AG09319 (cell line): ENCODE results near the gene DOK5.

Source experiments
- DNase-seq: peaks from one replicate; pipeline ENCODE4 v3.0.0-alpha.2; 2010; ENCODE audit warnings: low read depth; ENCODE audit errors: extremely low read depth
- TF ChIP-seq, protein P1 (sequence below): IDR thresholded peaks from 2 replicates; pipeline ENCODE4 v1.5.1; 2011; ENCODE audit warnings: low read depth, mild to moderate bottlenecking, inconsistent platforms, low read length, moderate library complexity

Gene DOK5

DNA sequence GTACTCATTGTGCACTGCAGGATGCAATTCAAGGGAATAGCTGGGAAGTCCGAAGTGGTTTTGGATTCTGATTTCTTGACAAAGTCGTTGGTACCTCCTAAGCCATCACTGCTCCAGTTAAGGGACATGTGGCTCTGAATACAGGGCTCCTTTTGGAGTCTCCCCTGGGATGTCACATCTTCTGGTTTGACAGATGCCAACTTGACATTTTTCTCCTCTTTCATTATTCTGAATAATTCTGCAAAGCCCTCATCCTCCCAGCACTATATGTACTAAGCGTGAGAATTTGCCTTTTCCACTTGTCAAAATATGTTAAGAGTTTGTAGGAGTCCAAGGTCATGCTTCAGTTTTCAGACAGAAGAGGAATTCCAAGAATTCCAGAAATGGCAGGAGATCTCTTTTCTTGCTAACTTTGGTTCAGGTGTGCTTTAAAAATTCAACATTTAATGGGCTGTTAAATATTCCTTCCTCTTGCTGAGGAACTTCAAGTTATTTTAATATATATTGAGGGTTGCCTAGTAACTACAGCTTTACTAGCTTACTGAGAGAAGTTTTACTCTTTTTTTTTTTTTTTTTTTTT lies 38.7 kb downstream of the DOK5 start:
- TF ChIP-seq, protein P1, sequence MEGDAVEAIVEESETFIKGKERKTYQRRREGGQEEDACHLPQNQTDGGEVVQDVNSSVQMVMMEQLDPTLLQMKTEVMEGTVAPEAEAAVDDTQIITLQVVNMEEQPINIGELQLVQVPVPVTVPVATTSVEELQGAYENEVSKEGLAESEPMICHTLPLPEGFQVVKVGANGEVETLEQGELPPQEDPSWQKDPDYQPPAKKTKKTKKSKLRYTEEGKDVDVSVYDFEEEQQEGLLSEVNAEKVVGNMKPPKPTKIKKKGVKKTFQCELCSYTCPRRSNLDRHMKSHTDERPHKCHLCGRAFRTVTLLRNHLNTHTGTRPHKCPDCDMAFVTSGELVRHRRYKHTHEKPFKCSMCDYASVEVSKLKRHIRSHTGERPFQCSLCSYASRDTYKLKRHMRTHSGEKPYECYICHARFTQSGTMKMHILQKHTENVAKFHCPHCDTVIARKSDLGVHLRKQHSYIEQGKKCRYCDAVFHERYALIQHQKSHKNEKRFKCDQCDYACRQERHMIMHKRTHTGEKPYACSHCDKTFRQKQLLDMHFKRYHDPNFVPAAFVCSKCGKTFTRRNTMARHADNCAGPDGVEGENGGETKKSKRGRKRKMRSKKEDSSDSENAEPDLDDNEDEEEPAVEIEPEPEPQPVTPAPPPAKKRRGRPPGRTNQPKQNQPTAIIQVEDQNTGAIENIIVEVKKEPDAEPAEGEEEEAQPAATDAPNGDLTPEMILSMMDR: no peak
- no peak for DNase-seq

DNA sequence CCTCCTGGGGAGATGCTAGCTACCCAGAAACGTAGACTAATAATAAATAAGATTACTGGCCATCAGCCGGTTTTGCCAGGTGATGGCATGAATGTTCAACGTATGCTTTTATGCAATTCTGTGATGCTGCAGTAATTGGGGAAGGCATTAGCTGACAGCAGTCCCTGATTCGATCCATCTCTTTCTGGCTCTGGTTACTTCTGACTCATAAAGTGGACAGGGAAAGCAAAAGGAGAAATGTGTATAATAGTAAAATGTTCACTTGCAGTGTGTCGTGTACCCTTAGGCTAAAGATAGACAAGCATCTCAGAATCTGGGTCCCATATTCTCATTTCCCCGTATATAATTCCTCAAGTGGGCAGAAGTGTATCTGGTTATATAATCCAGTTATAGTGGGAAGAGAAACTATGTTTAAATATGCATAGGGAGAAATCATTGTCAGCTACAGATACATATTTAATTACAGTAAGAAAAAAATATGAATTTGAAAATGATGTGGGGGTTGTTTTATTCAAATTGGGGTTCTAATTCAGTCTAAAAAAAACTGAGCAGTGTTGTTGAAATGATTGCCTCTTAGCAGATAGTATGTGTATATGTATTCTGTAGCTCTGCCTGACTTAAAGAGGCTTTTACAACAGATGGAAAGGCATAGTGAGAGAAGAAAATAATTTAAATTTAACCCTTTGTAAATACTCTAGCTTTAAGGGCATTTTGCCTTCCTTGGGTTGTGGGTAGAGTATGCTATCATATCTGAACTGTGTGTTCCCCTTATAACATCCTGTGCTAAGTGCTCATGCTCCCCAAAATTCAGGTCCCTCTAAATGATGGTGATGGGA lies 40.6 kb downstream of the DOK5 start:
- DNase-seq: no peak
- TF ChIP-seq, protein P1: no peak

DNA sequence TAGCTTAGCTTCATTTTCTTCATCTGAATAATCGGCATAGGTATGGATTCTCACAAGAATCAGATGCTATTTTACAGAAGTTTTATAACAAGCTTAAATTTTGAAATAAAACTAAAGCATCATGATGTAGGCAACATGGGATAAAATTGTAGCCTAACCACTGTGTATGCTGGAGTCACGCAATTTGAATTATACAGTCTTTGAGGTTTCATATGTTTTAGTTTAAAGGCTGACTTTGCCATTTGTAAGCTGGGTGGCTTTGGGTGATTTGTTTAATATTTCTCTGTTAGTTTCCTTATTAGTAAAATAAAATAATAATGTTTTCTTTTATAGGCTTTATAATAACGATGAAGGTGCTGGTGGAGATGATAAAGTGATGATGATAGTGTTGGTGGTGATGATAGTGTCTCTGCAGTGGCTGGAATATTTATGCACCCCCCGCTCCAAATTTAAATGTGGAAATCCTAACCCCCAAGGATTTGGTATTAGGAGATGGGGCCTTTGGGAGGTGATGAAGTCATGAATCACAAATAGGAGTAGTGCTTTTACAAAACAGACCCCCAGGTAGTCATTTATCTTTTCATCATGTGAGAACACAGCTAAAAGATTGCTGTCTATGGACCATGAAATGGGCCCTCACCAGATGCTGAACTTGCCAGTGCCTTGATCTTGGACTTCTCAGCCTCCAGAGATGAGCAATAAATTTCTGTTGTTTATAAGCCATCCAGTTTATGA lies 42.0 kb downstream of the DOK5 start:
- DNase-seq: no peak
- TF ChIP-seq, protein P1: no peak

DNA sequence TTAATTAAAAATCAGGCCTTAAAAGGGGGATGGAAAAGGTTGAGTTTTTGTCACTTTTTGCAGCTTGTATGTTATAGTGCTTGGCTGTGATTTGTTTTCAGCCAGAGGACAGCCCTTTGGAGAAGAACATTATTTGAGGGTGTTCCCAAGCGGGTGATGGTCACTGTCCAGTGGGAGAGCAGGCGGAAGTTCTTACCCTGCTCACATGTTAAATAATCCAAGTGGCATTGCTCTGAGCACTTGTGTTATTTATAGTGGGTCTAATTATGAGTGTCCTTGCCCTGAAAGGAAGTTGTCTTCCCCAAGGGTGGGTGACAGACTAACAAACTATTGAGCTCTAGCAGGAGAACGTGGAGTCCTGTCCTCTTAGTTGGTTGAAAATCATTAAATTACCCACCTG lies 49.5 kb downstream of the DOK5 start:
- DNase-seq: no peak
- TF ChIP-seq, protein P1: no peak

DNA sequence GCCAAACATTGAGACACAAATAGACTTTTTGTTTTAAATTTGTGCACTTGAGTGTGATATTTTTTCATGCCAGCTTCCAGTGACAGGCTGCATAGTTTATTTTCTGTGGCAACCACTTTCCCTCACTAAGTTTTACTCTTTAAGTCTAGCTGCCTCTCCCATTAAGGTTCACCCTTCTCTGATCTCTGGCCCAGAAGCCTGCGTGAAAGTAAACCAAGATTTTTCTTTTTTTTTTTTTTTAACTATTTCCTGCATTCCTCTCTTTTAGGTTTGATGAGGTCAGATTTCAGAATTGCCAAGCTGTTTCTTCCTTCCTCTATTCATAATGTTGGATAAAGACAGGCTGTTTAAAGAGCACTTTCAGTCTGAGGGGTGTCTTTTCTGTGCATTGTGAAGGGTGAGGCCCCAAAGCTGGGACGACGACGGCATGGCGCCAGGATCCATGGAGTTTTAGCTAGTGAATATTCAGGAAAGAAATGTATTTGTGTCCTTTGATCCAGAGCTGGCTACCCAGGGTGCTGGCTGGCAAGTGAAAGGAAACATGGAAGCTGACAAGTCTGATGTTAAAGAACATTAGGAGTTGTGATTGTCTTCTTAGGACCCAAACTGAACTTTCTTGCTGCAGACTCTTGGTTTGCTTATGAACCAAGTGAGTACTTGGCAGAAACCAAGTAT lies 50.7 kb downstream of the DOK5 start:
- DNase-seq: no peak
- TF ChIP-seq, protein P1: no peak

DNA sequence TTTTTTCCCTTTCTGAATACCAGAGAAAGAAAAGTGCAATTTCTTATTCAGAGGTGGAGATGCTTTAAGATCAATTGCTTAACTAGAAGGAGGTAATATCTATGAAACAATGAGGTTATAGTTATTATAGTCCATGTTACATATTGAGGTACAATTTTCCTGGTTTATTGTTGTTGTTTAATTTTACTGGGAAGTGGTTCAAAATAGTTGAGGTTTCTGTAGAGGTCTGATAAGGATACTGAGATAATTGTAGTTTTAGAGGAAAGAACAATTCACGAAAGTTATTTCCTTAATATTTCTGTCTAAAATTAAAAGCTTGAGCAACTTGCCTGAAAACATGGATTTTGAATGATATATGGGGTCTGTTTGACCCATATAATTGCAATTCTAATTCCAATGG lies 51.4 kb downstream of the DOK5 start:
- DNase-seq: no peak
- TF ChIP-seq, protein P1: no peak
